Activated naive CD4-positive, alpha-beta T cell treated with anti-CD3 and anti-CD28 coated beads, Interleukin-2, amount 50 U/mL, for 16 hours (primary cell): Measurements from ENCODE around the gene CD93.

Experiments
- DNase-seq: peaks from one replicate; pipeline ENCODE4 v3.0.0-alpha.2; 2020

Gene CD93, protein sequence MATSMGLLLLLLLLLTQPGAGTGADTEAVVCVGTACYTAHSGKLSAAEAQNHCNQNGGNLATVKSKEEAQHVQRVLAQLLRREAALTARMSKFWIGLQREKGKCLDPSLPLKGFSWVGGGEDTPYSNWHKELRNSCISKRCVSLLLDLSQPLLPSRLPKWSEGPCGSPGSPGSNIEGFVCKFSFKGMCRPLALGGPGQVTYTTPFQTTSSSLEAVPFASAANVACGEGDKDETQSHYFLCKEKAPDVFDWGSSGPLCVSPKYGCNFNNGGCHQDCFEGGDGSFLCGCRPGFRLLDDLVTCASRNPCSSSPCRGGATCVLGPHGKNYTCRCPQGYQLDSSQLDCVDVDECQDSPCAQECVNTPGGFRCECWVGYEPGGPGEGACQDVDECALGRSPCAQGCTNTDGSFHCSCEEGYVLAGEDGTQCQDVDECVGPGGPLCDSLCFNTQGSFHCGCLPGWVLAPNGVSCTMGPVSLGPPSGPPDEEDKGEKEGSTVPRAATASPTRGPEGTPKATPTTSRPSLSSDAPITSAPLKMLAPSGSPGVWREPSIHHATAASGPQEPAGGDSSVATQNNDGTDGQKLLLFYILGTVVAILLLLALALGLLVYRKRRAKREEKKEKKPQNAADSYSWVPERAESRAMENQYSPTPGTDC

DNA sequence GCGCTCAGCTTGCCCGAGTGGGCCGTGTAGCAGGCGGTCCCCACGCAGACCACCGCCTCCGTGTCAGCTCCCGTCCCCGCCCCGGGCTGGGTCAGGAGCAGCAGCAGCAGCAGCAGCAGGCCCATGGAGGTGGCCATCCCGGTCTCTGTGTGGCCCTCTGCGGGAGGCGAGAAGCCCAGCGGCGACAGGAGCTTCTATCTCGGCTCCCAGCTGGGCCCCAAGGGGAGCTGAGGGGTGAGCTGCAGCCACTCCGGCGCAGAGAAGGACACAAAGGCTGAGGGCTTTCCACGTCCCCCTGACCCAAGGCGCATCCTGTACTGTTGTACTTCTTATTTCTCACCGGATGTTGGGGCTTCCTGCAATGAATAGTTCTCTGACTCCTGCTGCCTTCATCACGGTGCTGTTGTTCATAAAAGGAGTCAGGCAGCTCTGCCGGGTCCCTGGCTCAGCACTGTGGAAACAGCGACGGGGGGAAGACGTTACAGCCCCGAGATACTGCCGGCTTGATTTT lies at the start of gene CD93:
CD93 (minus strand) TSS at position 269 of the 511 bp plus-strand sequence; CDS start at position 137, 132 bp downstream.
- no peak for DNase-seq

DNA sequence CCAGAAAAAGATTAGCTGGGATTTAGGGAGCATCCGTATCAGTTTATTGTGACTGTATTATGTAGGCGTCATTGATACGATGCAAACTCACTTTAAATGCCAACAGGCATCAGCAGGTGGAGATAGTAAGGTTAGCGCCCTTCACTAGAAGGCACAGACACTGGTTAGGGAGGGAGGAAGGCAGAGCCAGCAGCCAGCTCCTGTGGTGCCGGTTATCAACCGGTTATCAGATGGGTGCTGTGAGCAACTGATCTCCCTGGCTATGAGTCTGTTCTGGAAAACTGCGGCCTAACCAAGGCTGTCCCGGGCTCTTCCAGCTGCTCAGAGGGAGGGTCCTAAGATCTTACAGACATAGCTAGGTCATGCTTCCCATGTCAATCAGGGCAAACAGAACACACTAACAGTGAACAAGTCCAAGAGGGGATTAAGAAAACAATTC lies 47.5 kb upstream of the CD93 start:
- no peak for DNase-seq

DNA sequence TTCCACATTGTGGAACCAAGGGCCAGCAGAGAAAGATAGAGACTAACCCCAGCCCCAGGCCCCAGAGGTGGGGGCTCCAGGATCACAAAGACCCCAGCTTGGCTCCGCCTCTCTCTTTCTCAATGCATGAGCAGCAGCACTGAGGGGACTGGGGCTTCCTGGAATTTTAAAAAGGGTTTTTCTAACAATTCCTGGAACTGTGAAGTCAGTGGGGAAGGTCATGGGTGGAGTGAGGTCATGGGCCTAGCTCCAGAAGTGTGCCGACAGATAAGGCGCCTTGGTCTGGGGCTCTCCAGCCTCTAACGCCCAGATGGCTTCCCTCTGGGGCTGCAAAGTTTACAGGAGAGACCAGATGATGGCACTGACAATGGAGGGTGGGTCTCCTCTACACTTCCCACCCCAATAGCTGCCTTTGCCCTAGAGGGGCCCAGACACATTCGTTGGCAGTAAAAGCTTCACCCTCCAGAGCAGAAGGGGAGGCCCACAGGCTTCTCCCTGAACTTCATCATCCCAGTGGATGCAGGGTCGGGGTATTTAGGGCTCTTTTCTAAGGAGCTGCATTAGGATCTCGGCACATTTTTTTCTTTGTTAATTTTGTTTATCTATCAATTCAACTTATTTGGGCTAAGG lies 46.9 kb upstream of the CD93 start:
- no peak for DNase-seq

DNA sequence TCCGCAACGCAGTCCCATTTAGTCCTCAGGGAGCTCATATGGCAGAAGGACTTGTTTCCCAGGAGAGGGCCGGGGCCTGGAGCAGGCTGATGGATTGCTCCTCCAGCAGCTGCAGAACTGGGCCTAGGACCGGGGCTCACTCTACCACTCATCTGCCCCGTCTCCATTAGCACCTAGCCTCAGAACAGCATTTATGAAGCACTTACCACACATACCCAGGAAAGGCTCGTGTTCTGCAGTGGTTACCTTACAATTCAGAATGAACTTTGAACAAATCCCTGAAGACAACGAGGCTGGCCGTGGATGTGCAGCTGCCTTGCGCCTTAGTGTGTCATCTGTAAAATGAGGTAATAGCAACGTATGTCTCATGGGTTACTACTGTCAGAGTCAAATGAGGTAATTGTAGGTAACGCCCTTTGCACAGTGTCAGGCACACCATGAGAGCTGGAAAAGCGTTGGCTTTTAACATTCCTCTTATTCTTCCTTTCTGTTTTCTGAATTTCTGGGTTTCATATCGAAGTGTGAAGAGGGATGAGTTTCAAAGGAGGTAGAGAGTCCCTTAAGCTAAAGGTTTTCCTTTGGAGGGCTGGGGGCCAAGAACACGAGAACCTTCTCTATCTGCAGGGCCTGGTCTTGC lies 46.3 kb upstream of the CD93 start:
- no peak for DNase-seq

DNA sequence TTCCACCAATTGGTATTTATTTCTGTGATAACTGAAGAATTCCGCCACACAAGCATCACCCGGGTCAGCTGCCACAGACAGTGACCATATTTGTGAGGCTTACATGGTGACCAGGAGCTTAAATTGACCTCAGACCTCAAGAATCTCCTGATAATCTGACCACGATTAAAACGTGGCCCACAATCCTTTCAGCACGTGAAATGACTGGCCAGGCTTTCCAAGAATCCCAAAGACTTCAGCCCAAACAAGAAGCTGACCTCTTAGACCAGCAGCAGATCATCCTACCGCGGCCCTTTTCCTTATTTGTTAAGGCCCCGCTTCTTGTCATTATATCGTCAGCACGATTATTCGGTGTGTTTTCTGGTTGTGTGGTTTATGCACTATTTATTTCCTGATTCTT lies 45.6 kb upstream of the CD93 start:
- no peak for DNase-seq

DNA sequence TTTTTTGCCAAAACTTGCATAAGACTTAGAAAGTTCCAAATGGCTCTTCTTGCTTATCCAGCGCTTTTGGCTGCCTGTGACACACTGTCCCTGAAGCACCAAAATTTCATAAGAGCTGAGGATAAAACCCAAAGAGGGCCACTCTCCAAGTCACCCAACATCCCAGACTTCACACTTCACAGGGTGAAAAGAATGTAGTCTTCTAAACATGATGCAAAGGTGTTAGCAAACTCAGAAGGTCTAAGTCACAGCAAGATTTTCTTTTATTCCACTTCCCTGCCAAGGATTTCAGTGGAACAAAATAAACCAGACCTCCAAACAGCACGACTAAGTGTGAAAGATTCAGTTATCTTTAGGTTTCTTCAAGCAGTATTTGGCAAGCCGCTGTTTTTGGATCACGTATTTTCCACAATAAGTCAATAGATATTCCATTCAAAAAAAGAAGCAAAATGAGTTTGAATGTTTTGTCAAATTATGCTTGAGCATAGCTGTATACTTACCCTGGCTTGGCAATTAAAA lies 44.6 kb upstream of the CD93 start:
- DNase-seq = no peak

DNA sequence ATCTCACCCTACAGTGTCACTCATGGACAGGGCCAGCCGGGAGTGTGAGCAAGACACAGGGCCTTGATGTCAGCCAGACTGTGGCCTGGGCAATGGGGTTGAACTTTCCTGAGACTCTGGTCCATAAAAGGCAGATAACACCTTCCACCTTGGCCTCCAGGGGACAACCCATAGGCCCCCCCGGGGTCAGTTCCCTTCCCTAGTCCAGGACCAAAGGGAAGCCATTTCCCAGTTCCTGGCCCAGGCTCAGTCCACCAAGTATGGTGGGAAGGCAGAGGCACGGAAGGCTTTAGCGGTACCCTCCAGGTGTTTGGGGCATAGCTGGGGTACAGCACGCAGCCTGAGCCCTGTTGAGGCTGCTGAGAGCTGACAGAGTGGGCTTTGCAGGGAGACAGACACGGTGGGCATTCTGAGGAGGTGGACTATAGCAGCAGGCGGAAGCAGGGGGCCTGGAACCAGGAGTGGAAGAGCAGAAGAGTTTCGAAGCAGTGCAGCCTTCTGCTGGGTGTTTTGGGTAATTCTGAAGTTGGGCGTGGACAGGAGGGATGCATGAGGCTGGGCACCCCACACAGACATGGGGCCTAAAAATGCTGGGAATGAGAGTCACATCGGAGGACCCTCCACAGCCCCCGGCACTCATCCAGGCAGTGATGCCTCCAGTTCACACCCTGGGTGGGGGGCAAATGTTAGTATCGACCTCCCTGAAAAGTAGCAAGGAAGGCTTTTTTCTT lies 43.9 kb upstream of the CD93 start:
- no peak for DNase-seq

DNA sequence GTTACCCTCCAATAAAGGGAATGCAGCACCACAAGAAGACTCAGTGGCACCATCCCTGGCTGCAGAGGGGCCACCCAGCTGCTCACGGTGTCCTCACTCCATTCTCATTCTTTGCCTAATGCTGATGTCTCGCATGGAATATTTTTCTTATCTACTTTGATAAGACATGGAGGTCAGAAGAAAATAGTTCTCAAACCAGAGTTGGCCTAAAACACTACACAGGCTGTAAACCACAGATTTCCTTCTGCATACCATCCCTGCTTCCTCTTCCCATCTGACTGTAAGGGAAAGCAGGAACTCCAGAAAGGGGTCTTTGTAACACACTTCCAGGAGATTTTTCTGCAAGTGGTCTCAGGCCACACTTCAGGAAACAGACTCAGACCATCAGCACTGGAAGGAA lies 43.1 kb upstream of the CD93 start:
- DNase-seq = no peak

DNA sequence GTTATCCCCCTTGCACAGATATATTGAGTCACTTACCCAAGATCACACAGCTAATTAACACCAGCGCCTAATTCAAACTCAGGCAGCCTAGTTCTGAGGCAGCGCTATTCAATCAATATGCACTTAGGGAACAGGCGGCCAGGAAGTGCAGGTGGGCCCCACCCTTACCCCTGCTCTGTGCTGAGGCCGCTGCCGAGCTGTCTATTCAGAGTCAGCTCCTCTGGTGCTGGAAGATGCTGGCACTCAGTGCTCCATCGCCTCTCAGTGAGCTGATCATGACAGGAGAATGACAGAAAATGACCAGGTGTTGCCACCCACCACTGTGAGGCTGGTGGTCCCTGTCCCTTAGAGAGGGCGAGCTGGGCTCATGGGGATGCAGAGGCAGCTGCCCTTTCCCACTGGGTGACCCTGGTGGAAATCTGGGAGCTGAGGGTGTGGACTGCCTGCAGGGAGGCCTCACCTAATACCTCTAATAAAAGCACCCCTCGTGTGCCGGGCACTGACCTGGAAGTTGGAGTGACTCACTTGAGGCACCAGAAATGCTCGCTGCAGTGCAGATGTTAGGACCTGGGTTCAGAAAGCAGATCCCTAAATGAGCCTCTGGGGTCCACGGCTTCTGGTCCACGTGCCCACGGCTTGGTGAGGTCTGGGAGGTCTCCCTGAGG lies 42.5 kb upstream of the CD93 start:
- DNase-seq = no peak

DNA sequence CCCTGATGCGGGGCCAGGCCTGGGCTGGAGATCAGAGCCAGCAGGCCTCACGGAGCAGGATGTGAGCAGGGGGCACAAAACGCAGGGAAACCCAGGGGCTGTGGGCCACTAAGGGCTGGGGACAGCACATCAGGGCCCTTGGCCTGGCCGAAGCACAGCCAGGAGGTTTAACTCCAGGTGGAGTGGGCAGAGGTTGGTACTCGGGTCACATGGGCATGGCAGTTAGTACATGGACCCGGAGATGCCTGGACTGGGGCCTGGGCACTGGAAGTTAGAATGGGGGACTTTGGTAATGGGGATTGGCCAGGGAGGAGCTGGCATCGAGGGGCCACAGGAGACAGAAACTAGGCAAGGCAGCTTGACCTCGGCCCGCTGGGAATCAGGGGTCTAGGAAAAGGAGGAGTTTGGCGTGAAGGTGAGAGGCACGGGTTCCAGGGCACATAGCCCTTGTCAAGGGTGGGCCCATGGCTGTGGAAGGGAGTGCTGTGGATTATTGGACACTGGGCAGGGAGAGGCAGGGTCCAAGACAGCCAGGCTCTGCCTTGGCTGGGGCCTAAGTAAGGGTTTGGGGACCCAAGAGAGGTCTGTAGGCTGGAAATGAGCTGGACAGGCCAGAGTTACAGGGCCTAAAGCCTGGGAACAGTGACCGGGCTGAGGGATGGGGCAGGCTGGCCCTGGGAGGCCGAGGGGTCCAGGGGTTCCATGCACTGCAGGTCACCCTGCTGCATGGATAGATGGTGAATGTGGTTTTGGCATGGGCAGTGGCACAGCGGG lies 41.6 kb upstream of the CD93 start:
- DNase-seq = no peak

DNA sequence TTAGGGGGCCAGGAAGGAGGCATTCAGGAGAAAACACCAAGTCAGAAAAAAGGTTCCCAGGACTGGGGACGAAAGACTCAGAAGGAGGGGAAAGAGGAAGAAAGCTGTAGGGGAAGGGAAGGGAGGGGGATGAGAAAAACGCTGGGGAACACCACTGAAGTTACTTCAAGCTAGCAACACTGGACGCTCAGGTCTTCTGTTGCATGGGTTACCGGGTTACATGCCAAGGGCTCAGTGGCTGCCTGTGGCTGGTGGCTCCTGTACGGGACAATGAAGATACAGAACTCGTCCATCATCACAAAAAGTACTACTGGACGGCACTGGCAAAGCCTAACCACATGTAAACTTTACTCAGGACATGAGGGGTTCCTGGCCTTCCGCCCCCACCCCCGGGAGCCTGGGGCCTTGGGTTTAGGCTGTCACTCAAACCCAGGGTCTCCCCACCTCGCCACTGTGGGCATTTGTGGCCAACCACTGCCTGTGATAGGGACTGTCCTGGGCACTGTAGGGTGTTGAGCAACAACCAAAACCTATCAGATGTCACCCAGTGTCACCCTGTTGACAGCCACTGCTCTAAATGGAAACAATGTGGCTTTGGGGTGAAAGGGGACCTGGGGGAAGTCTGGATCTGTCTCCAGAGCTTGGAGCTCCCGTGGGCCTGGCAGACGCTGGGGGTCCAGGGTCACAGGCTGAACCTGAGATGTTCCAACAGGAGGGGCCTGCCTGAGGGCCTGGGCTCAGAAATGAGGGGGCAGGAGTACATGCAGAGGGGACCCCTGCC lies 40.3 kb upstream of the CD93 start:
- no peak for DNase-seq

DNA sequence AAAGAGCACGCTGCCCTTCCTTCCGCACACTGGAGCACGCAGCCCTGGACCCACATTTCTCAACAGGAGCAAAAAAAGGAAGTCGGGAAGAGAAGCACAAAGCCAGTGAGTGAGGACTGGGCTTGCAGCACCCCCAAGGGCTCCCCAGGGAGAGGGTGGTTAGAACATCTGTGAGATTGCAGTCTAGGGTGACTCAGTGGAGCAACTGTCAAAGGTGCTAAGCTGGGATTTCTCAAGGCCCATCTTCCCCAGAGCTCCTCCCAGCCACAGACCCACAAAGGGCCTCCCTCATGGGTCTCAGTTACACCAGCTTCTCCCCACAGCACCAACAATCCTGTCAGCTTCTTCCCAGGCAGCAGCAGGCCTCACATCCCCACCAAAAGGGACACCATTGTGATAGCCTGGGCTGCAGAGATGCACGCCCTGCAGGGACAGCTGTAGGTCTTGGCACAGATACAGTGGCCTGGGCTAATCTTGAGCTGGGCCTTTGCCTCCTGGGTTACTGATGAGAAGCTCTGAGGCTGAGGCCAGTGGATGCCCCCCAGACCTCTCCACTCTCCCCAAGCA lies 39.6 kb upstream of the CD93 start:
- no peak for DNase-seq

DNA sequence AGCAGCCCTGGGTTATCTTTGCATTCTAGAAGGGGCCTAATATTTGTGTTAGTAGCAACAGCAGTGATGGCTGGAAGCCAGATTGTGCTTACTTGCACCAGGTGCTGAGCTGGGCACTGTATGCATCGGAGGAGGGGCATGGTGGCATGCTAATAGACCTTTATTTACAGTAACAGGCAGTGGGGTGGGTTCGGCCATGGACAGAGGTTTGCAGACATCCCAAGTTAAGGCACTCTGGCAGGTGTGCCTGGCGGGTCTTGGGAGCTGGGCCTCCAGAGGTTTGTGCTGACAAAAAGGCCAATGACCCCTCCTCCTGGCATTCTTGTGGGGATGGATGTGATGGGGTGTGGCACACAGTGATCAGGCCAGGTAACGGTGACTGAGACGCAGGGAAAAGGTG lies 39.0 kb upstream of the CD93 start:
- DNase-seq = no peak

DNA sequence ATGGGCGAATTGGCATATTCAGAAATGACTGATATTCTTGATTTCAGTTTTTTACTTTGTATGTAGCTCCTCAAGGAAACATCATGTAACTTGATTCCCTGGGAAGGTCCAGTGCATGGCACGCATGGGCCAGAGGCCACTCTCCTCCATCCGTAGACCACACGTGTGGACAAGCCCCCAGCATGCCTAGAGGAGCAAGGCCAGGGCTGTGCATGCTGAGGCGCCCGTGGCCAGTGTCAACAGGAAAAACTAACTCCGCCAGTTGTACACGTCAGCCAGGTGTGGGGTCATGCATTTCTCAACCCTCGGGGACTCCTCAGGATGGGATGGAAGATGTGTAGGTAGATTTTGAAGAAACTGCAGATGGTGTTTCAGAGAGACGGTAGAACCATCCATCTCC lies 37.8 kb upstream of the CD93 start:
- DNase-seq = no peak

DNA sequence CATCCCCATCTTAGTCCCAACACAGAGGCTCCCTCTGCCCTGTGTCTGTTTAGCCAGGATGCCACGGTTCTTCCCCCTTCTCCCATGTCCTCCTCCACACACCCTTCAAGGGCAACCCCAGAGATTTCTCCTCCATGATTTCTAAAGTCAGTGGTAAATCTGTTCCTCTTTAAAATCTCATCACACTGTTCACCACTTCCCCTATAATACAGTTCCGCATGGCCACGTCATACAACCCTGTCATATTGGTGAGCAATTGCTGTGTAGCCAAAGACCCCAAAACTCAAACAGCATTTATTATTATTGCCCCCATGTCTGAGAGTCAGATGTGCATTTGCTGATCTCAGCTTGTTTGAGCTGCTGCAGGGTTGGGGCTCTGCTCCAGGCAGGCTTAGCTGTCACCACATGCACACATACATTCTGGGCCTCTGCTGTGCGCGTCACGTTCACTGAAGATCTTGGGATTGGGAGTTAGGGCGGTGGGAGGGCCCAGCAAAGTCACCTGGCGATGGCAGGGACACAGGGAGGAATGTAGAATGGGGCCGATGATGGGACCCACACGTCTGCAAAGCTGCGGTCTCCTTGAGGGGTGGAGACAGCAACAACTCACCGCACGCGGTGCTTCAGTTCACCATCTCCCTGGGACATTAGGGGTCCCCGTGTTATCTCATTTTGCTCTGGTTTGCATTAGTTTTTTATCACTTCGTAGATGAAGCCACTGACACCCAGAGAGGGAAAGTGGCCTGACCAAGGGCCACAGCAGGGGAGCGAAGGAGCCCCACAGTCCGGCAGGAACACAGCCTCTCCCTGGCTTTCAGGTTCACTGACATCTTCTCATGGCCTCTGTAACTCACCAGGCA lies 36.9 kb upstream of the CD93 start:
- DNase-seq = no peak

DNA sequence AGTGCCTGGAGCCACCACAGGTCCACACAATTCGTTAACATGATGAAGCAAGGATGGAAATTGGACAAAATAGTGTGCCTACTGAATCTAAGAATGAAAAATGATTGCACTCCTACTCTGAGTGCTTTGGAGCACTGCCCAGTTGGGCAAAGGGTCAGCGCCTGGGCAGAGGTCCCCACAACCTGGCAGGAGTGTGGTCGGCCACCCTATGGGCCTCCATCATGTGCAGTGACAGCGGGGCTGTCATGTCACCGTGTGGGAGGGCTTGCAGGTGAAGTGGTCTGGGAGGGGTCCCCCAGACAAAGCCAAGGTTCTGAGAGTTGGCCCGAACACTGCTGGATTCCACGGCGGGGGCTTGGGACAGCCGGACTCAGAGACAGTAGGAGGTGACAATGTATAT lies 36.2 kb upstream of the CD93 start:
- no peak for DNase-seq

DNA sequence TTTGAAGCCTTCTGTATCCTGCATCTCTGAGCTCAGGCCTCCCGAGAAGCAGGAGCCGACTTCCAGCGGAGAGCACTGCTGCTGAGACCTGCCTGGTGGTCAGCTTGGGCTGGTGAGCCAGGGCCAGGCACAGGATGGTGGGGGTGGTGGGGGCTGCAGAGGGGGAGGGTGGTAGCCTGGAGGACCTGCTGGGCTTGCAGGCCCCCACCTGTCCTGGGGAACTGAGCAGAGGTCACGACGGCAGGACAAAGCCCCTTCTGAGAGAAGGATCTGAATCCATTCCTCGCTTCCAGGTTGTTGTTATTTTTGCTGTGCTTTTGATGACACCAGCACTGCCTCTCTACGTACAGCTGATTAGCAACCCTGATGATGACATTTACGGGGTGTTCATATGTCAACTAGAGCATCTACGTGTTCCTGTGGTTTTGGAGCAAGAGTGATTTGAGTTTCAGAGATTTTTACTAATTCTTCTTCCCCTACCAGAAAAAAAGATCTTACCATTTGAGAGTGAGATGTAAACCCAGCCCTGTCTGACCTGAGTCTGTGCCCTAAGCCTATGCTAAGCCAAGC lies 35.7 kb upstream of the CD93 start:
- no peak for DNase-seq
